DND-41 (cell line): ENCODE measurements around the gene TBC1D1.

Experiments used
- CTCF ChIP-seq: IDR thresholded peaks from 2 replicates; pipeline ENCODE4 v1.5.1; 2012; ENCODE audit warnings: borderline replicate concordance, low read length, moderate library complexity, mild to moderate bottlenecking; ENCODE audit not compliant: poor library complexity, severe bottlenecking; ENCODE audit errors: extremely low read depth
- EZH2 ChIP-seq: IDR thresholded peaks from 3 replicates; pipeline ENCODE4 v1.6.1; 2012; ENCODE audit warnings: borderline replicate concordance, low read depth, mild to moderate bottlenecking, moderate library complexity, low read length, inconsistent platforms; ENCODE audit not compliant: severe bottlenecking

GRCh38 chr4:38106311-38106710, 215.4 kb downstream of the TBC1D1 start:
- TF ChIP-seq CTCF, result no peak
- no peak for TF ChIP-seq EZH2
